ENCODE measurements around the gene PEX10. TPM values are rescaled to one million over a fixed set of nuclear protein-coding genes. Genes with fewer than 3 reads are reported as not detected.

Gene PEX10
- total RNA-seq, 1 donor from 2014 or later, result 14.6 TPM

DNA sequence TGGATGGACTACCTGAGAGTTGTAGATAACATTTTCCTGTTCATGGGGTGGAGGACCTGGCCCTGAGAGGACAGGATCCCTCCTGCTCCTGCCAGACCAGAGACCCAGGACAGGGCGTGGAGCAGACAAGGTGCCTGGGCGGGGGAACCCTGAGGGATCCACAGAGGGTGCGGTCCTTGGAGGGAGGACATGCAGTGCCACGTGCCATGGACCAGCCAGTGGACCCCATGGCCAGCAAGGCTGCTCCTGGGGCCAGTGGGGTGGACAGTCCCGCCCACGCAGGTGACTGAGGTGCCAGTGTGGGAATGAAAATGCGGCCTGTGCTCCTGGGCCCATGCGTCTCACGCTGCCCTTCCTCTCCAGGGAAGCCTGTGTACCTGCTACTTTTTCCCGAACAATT, 17.1 kb downstream of the PEX10 start:
- ATAC-seq, result no peak
- Histone ChIP-seq H3K27ac (no peak overlapping the region), H3K4me3 (no peak overlapping the region), H3K27me3 (no peaks in the 10 kb centered on the region), H3K36me3 (peaks cover 53% of the 10 kb centered on the region), H3K9me3 (no peaks in the 10 kb centered on the region), H3K4me1 (peaks cover 20% of the 10 kb centered on the region)
- intact Hi-C loops (cut with DNase I), result no loop called here
- TF ChIP-seq, protein P1, sequence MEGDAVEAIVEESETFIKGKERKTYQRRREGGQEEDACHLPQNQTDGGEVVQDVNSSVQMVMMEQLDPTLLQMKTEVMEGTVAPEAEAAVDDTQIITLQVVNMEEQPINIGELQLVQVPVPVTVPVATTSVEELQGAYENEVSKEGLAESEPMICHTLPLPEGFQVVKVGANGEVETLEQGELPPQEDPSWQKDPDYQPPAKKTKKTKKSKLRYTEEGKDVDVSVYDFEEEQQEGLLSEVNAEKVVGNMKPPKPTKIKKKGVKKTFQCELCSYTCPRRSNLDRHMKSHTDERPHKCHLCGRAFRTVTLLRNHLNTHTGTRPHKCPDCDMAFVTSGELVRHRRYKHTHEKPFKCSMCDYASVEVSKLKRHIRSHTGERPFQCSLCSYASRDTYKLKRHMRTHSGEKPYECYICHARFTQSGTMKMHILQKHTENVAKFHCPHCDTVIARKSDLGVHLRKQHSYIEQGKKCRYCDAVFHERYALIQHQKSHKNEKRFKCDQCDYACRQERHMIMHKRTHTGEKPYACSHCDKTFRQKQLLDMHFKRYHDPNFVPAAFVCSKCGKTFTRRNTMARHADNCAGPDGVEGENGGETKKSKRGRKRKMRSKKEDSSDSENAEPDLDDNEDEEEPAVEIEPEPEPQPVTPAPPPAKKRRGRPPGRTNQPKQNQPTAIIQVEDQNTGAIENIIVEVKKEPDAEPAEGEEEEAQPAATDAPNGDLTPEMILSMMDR (IDR thresholded peaks at IDR 0.05), result no peak
- no peak for DNase-seq

DNA sequence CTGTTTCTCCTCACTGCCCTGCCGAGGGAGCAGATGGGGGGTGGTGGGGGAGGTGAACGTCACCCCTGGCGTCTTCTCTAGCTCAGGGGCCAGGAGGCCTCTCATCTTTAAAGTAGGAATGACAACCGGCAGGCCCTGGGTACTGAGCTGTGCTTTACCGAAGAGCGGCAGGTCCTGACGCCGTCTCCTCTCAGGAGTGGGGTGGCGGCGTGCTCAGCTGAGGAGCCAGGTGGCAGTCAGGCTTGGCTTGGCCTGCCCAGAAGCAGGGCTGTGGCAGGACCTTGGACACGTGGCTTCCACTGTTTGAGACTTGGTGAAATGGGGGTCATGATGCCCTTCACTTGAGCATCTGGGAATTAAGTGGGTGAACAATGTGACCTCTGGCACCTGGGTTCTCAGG, 17.6 kb downstream of the PEX10 start:
- no peak overlapping the region for H3K27ac ChIP-seq
- TF ChIP-seq, protein P1 (IDR thresholded peaks at IDR 0.05), result no peak
- H3K4me3 ChIP-seq, result no peak overlapping the region
- intact Hi-C loops (cut with DNase I), result no loop called here
- peaks cover 49% of the 10 kb centered on the region for H3K36me3 ChIP-seq
- H3K9me3 ChIP-seq, result no peaks in the 10 kb centered on the region
- H3K4me1 ChIP-seq, result peaks cover 23% of the 10 kb centered on the region
- no peak for ATAC-seq
- no peaks in the 10 kb centered on the region for H3K27me3 ChIP-seq
- DNase-seq, result no peak

DNA sequence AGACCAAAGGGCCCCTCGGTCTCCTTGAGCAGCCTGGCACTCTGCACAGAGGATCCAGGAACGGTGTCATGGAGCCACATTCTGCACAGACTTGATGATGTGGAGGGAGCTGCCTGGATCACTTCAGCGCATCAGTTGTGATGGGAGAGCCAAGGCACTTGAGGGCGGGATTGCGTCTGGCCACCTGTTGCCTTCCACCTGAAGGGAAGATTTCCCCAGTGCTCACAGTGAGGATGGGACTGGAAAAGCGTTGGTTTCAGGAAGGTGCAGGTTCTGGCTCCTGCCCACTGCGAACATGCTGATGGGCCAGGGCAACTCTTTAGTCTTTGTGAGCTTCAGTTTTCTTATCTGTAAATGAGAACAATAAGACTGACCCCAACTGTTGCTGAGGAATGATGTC, 18.1 kb downstream of the PEX10 start:
- peaks cover 23% of the 10 kb centered on the region for H3K4me1 ChIP-seq
- H3K36me3 ChIP-seq, result peaks cover 43% of the 10 kb centered on the region
- H3K27ac ChIP-seq, result no peak overlapping the region
- TF ChIP-seq, protein P1 (IDR thresholded peaks at IDR 0.05), result no peak
- H3K4me3 ChIP-seq, result no peak overlapping the region
- intact Hi-C loops (cut with DNase I), result no loop called here
- no peaks in the 10 kb centered on the region for H3K9me3 ChIP-seq
- no peak for DNase-seq
- ATAC-seq, result no peak
- H3K27me3 ChIP-seq, result no peaks in the 10 kb centered on the region

DNA sequence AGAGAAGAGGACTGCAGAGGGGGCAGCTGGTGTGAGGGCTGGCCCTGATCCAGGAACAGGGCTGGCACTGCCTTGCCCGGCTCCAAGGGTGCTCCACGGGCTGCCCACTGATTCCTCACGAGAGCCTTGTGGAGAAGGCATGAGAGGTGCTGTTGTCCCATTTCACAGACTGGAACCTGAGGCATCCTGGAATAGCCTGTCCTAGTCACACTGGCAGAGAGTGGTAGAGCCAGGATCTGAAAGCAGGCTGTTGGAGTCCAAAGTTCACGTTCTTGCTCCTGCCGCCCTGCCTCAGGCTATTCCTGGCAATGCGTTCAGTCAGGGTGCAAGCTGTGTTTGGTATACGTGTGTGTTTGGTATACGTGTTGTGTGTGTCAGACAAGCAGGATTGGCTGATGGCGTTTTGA, 18.9 kb downstream of the PEX10 start:
- intact Hi-C loops (cut with DNase I), result no loop called here
- ATAC-seq (no peak), DNase-seq (no peak)
- H3K4me3 ChIP-seq, result no peak overlapping the region
- H3K27me3 ChIP-seq, result no peaks in the 10 kb centered on the region
- no peaks in the 10 kb centered on the region for H3K9me3 ChIP-seq
- TF ChIP-seq, protein P1 (IDR thresholded peaks at IDR 0.05), result no peak
- H3K36me3 ChIP-seq, result peaks cover 36% of the 10 kb centered on the region
- peaks cover 23% of the 10 kb centered on the region for H3K4me1 ChIP-seq
- H3K27ac ChIP-seq, result no peak overlapping the region

DNA sequence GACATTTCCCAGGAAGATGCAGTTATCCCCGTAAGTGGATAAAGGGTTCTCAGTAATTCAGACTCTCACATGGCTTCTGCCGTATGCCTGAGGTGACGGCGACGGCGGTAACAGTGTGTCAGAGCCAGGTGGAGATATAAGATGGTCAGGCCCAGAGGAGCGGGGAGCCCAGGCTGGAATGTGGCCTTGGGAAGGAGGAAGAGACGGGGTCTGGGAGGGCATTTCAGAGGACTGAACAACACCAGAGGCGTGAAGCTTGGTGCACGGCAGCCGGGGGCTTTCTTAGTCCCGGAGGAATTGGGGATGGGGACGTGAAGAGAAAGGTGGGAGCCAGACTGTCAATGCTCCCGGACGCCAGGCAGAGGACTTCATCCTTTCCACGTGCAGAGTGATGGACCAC, 19.7 kb downstream of the PEX10 start:
- intact Hi-C loops (cut with DNase I), result no loop called here
- peak overlapping the region; percentile 82 for H3K27ac ChIP-seq
- no peak for DNase-seq
- peak overlapping the region; percentile 96 for H3K4me3 ChIP-seq
- H3K27me3 ChIP-seq, result no peaks in the 10 kb centered on the region
- peaks cover 28% of the 10 kb centered on the region for H3K36me3 ChIP-seq
- no peaks in the 10 kb centered on the region for H3K9me3 ChIP-seq
- TF ChIP-seq, protein P1 (IDR thresholded peaks at IDR 0.05), result no peak
- peaks cover 23% of the 10 kb centered on the region for H3K4me1 ChIP-seq
- no peak for ATAC-seq

DNA sequence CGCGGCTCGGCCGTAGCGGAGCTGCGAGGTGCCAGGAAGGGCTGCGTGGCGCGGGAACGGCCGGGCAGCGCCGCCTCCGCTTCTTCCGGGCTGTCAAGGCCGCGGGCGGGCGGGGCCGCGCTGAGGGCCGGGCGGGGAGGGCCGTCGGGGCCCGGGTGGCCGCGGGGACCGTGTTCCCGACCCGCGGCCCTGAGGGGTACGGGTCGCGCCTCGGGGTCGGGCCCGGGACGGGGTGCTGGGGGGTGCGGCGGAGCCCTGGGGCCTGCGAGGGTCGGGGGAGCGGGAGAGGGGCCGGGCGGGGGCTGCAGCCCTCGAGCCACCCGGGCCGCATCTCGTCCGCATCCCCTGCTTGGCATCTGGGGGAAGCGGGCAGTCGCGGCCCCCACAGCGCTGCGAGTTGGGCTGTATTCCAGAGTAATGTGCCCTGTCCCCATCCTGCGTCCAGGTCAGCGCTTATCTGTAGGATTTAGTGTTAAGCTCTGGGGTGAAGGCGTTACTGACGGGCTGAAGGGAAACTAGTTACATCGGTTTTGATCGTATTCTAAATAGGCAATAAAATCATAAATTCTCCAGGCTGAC, 20.3 kb downstream of the PEX10 start:
- no peaks in the 10 kb centered on the region for H3K9me3 ChIP-seq

More for the DNA sequence above, 20.3 kb downstream of the PEX10 start:
- Histone ChIP-seq H3K36me3 (peaks cover 21% of the 10 kb centered on the region), H3K27ac (peak overlapping the region; percentile 82), H3K4me1 (peaks cover 23% of the 10 kb centered on the region), H3K4me3 (peak overlapping the region; percentile 96), H3K27me3 (no peaks in the 10 kb centered on the region)
- intact Hi-C loops (cut with DNase I), result no loop called here
- ATAC-seq (peak; percentile 48), DNase-seq (no peak)
- TF ChIP-seq, protein P1 (IDR thresholded peaks at IDR 0.05), result no peak

Data from upper lobe of right lung (tissue), 1 donor.